OCI-LY7 (cell line): ENCODE data around the gene SIK3. TPM values are rescaled to one million over a fixed set of nuclear protein-coding genes. Genes with fewer than 3 reads are reported as not detected.

ENCODE experiments used
- BruUV-seq: library from RNA; stranded (reverse); fragments of 400-500 nt; replicated peaks from 2 replicates; lab custom pipeline; 2021; lab: Mats Ljungman, UMichigan
- CTCF ChIA-PET: fragments of 300-600 bp; sonication (Branson Sonifier 250); formaldehyde crosslinking; loops from one replicate; lab custom pipeline; 2022; ENCODE audit warnings: antibody characterized with exemption; ENCODE audit not compliant: unreplicated experiment; lab: Charles Lee
- POLR2A ChIA-PET: fragments of 300-600 bp; sonication (Branson Sonifier 250); formaldehyde crosslinking; loops from one replicate; lab custom pipeline; 2022; ENCODE audit warnings: antibody characterized with exemption; lab: Charles Lee
- DNase-seq: peaks from one replicate; pipeline ENCODE4 v3.0.0-alpha.2; 2015; ENCODE audit warnings: low spot score
- H2AFZ ChIP-seq: fragments of 200-600 bp; sonication (generic), shearing (Covaris generic); 2 replicates; pipeline ENCODE4 v1.6.1; 2014; ENCODE audit warnings: mild to moderate bottlenecking, antibody characterized with exemption, low read length, moderate library complexity
- H3K27ac ChIP-seq: fragments of 200-600 bp; sonication (generic); 2 replicates; pipeline ENCODE4 v1.5.1; 2014; ENCODE audit warnings: mixed run types, low read depth, mild to moderate bottlenecking, moderate library complexity, low read length, inconsistent platforms; ENCODE audit not compliant: poor library complexity, severe bottlenecking
- H3K36me3 ChIP-seq: fragments of 200-600 bp; sonication (generic); 2 replicates; pipeline ENCODE4 v1.6.1; 2014; ENCODE audit warnings: mild to moderate bottlenecking, antibody characterized with exemption, low read length, moderate library complexity, mixed read lengths; ENCODE audit not compliant: insufficient read depth
- H3K4me1 ChIP-seq: fragments of 200-600 bp; sonication (generic); 2 replicates; pipeline ENCODE4 v1.5.1; 2014; ENCODE audit warnings: mild to moderate bottlenecking, low read length; ENCODE audit not compliant: insufficient read depth, poor library complexity, severe bottlenecking
- H3K4me2 ChIP-seq: fragments of 200-600 bp; sonication (generic); 2 replicates; pipeline ENCODE4 v1.6.1; 2014; ENCODE audit warnings: mild to moderate bottlenecking, low read length
- H3K4me3 ChIP-seq: fragments of 200-600 bp; sonication (generic); 2 replicates; pipeline ENCODE4 v1.5.1; 2014; ENCODE audit warnings: mild to moderate bottlenecking, low read depth, low read length; ENCODE audit not compliant: poor library complexity, severe bottlenecking
- H3K79me2 ChIP-seq: fragments of 200-600 bp; sonication (generic); 2 replicates; pipeline ENCODE4 v1.6.1; 2016; ENCODE audit warnings: low read depth, mild to moderate bottlenecking, low read length, moderate library complexity, mixed read lengths; ENCODE audit not compliant: insufficient read depth
- H3K9me2 ChIP-seq: fragments of 200-600 bp; sonication (generic); 2 replicates; pipeline ENCODE4 v1.6.1; 2016; ENCODE audit warnings: mild to moderate bottlenecking, low read length, mixed read lengths; ENCODE audit not compliant: insufficient read depth
- H3K9me3 ChIP-seq: fragments of 200-600 bp; sonication (generic); 2 replicates; pipeline ENCODE4 v1.6.1; 2014; ENCODE audit warnings: mild to moderate bottlenecking, mixed run types, low read length, mixed read lengths
- H4K20me1 ChIP-seq: fragments of 200-600 bp; sonication (generic); 2 replicates; pipeline ENCODE4 v1.6.1; 2014; ENCODE audit warnings: mild to moderate bottlenecking, antibody characterized with exemption, low read length, moderate library complexity, mixed read lengths; ENCODE audit not compliant: insufficient read depth
- EZH2phosphoT487 ChIP-seq: fragments of 200-600 bp; sonication (generic); IDR thresholded peaks from 2 replicates; pipeline ENCODE4 v1.6.1; 2018; ENCODE audit warnings: low read depth, borderline replicate concordance, mild to moderate bottlenecking, mixed run types, antibody characterized with exemption, low read length, moderate library complexity, mixed read lengths
- intact Hi-C: fragments of 100-400 bp; cut with micrococcal nuclease; formaldehyde crosslinking; loops from one replicate; pipeline ENCODE4 v1.10.0; 2022; ENCODE audit not compliant: unreplicated experiment
- total RNA-seq, 2 experiments: library from RNA; depleted of rRNA in 1 of 2; stranded (reverse); fragments of >200 nt in 1 of 2; shearing (Covaris generic) in 1 of 2; gene quantifications; 2 replicates each; pipeline ENCODE4 v1.2.3, GENCODE V29; 2014 to 2022
- TF ChIP-seq, protein P1 (sequence below): fragments of 200-600 bp; sonication (generic); conservative IDR thresholded peaks from 2 replicates; pipeline ENCODE4 v1.5.1; 2014; ENCODE audit warnings: mild to moderate bottlenecking, antibody characterized with exemption, low read length, moderate library complexity, mixed read lengths

The SIK3 gene
- total RNA-seq, 2 experiments from 2014 or later, result 29.3 to 72.9 TPM

DNA sequence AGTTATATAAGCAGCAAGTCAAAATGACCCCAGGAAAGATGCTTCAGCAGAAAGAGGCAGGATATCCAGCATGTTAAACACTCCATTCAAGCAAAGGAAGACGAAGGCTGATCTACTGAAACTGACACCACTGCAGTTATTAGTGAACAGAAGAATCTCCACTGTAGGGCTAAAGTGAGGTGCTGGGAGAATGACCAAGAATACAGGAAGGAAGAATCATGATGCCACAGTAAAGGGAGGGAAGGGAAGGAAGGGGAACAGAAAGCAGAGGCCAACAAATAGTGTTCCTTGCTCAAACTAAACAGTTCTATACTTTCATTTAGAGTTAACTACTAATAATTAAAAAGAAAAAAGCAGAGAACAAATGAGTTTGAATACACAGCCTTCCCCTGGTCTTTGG is 92.5 kb downstream of the SIK3 start:
- DNase-seq, result no peak
- H3K4me1 ChIP-seq, result peaks cover 26% of the 10 kb centered on the region
- BruUV-seq, result no TSS peak
- H3K9me2 ChIP-seq, result no peaks in the 10 kb centered on the region
- H3K4me2 ChIP-seq, result peak overlapping the region; percentile 11; the same call in 1 of the 2 replicates
- TF ChIP-seq, protein P1, sequence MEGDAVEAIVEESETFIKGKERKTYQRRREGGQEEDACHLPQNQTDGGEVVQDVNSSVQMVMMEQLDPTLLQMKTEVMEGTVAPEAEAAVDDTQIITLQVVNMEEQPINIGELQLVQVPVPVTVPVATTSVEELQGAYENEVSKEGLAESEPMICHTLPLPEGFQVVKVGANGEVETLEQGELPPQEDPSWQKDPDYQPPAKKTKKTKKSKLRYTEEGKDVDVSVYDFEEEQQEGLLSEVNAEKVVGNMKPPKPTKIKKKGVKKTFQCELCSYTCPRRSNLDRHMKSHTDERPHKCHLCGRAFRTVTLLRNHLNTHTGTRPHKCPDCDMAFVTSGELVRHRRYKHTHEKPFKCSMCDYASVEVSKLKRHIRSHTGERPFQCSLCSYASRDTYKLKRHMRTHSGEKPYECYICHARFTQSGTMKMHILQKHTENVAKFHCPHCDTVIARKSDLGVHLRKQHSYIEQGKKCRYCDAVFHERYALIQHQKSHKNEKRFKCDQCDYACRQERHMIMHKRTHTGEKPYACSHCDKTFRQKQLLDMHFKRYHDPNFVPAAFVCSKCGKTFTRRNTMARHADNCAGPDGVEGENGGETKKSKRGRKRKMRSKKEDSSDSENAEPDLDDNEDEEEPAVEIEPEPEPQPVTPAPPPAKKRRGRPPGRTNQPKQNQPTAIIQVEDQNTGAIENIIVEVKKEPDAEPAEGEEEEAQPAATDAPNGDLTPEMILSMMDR, result no peak
- H3K36me3 ChIP-seq, result no peaks in the 10 kb centered on the region
- POLR2A ChIA-PET, result interaction anchor here (1.1 kb wide), 1 partner anchor 21 kb away, joined by 3 read pairs; no protein-coding TSS in a partner anchor
- no peak overlapping the region for H2AFZ ChIP-seq
- intact Hi-C loops, result no loop called here
- no peaks in the 10 kb centered on the region for H3K9me3 ChIP-seq
- H3K27ac ChIP-seq, result no peak overlapping the region
- H3K79me2 ChIP-seq, result peaks cover 42% of the 10 kb centered on the region; the same call in 1 of the 2 replicates
- CTCF ChIA-PET, result no interaction called here
- no peaks in the 10 kb centered on the region; the same call in 1 of the 2 replicates for H4K20me1 ChIP-seq
- no peak overlapping the region for H3K4me3 ChIP-seq

DNA sequence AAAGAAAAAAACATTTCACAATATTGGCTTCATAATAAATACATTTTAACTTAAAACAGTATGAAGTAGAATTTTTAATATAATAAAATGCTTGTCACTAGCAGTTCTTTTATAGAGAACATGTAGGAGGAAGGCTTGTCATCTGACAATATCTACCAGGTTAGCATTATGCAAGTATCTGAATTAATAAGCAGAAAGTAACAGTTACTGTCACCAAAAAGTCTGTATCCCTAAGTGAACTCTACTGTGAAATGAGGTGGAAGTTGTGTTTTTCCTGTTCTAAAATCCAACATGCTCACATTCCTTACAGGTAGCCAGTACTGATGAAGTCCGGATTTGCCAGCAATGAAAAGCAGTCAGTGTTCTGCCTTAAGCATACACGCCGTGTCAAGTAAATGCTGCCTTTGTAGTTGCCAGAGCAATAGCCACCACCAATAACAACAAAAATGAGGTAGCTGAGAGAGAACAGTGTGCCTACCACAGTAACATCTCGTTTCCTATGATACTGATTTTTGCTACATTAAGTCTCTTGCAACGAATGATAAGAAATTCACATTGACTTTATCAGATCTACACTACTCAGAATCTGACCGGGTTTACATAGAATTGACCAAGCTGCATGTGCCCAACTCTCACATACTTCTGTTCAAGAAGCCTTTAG is 95.5 kb downstream of the SIK3 start:
- Histone ChIP-seq H3K4me2 (no peak overlapping the region), H3K36me3 (no peaks in the 10 kb centered on the region), H3K4me1 (peaks cover 22% of the 10 kb centered on the region), H2AFZ (no peak overlapping the region), H3K27ac (no peak overlapping the region), H3K9me2 (no peaks in the 10 kb centered on the region), H3K4me3 (no peak overlapping the region), H3K79me2 (peaks cover 45% of the 10 kb centered on the region; the same call in 1 of the 2 replicates), H4K20me1 (peaks cover 6% of the 10 kb centered on the region; the same call in 1 of the 2 replicates), H3K9me3 (no peaks in the 10 kb centered on the region)
- no TSS peak for BruUV-seq
- intact Hi-C loops, result no loop called here
- no peak for DNase-seq
- CTCF ChIA-PET, result no interaction called here
- TF ChIP-seq, protein P1, result no peak
- TF ChIP-seq EZH2phosphoT487, result no peak
- POLR2A ChIA-PET, result interaction anchor here (1.0 to 1.7 kb wide), 3 partner anchors 9 to 17 kb away, joined by 3 to 6 read pairs (median 5); no protein-coding TSS in a partner anchor
